HUES64 (cell line): ENCODE data around the gene WFDC2.
"Not testable (repeated sequence)": the region's sequence is repeated elsewhere in the genome, so short reads cannot be mapped to it uniquely, and the experiment has no call there.

ENCODE experiments used
- H3K27ac ChIP-seq: 2 replicates; pipeline ENCODE4 v1.7.0; 2013; ENCODE audit warnings: low read depth, low read length, inconsistent platforms
- H3K27me3 ChIP-seq: 2 replicates; pipeline ENCODE4 v1.6.1; 2013; ENCODE audit warnings: mild to moderate bottlenecking, low read length; ENCODE audit not compliant: insufficient read depth
- H3K36me3 ChIP-seq: 2 replicates; pipeline ENCODE4 v1.6.1; 2013; ENCODE audit warnings: mild to moderate bottlenecking, low read length; ENCODE audit not compliant: insufficient read depth
- H3K4me1 ChIP-seq: 2 replicates; pipeline ENCODE4 v1.6.1; 2013; ENCODE audit warnings: mild to moderate bottlenecking, low read length, moderate library complexity; ENCODE audit not compliant: insufficient read depth
- H3K4me3 ChIP-seq: 2 replicates; pipeline ENCODE4 v1.5.1; 2013; ENCODE audit warnings: mild to moderate bottlenecking, low read length, moderate library complexity
- H3K9ac ChIP-seq: 2 replicates; pipeline ENCODE4 v1.6.1; 2013; ENCODE audit warnings: mild to moderate bottlenecking, low read depth, low read length
- H3K9me3 ChIP-seq: 2 replicates; pipeline ENCODE4 v1.6.1; 2013; ENCODE audit warnings: low read depth, low read length; ENCODE audit not compliant: insufficient read depth
- WGBS: fragments of 150-250, 120-280 bp; methylation state at CpG from one replicate; pipeline ENCODE4 v1.1.7; 2013; ENCODE audit warnings: missing lambda C conversion rate; 5-methylcytosine and 5-hydroxymethylcytosine counted together

The WFDC2 gene

DNA sequence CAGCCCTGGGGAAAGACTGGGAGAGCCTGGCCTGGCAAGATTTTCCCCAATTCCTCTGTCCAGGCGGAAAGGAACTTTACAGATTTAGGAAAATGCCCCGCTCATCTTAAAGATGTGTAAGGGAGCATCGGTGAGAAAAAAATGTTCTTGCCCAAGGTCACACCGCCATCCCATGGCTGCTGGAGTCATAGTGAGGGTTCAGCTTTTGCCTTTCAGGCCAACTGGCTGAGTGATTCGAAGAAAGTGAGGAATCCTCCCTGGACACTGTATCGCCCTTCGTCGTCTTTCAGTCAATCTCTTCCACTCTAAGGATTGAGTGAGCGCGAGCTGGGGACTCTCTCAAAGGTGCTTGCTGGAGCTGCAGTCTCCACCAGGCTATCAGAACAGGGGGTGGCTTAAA lies 1.4 kb downstream of the WFDC2 start:
- Histone ChIP-seq H3K27me3 (peaks cover 31% of the 10 kb centered on the region), H3K4me1 (peaks cover 7% of the 10 kb centered on the region; the same call in 1 of the 2 replicates), H3K9ac (peak overlapping the region; percentile 70), H3K4me3 (peak overlapping the region; percentile 65), H3K27ac (no peak overlapping the region), H3K9me3 (no peaks in the 10 kb centered on the region), H3K36me3 (no peaks in the 10 kb centered on the region)
- 32% methylated on average over 10 of the region's 10 CpGs for WGBS

DNA sequence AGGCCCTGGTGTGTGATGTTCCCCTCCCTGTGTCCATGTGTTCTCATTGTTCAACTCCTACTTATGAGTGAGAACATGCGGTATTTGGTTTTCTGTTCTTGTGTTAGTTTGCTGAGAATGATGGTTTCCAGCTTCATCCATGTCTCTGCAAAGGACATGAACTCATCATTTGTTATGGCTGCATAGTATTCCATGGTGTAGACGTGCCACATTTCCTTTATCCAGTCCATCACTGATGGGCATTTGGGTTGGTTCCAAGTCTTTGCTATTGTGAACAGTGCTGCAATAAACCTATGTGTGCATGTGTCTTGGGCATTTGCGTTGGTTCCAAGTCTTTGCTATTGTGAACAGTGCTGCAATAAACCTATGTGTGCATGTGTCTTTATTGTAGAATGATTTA lies 2.7 kb downstream of the WFDC2 start:
- H3K9ac ChIP-seq, H3K4me3 ChIP-seq, H3K36me3 ChIP-seq, H3K9me3 ChIP-seq, H3K27ac ChIP-seq, H3K4me1 ChIP-seq: not testable (repeated sequence)
- peaks cover 31% of the 10 kb centered on the region for H3K27me3 ChIP-seq
- 91% methylated on average over 3 of the region's 3 CpGs for WGBS

DNA sequence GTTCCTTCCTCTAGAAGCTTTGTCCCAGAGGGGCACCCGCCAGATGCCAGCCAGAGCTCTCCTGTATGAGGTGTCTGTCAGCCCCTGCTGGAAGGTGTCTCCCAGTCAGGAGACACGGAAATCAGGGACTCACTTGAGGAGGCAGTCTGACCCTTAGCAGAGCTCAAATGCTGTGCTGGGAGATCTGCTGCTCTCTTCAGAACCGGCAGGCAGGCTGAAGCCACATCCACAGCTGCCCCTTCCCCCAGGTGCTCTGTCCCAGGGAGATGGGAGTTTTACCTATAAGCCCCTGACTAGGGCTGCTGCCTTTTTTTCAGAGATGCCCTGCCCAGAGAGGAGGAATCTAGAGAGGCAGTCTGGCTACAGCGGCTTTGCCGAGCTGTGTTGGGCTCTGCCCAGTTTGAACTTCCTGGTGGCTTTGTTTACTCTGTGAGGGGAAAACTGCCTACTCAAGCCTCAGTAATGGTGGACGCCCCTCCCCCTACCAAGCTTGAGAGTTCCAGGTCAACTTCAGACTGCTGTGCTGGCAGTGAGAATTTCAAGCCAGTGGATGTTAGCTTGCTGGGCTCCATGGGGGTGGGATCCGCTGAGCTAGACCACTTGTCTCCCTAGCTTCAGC lies 8.1 kb downstream of the WFDC2 start:
- H3K4me3 ChIP-seq, H3K27me3 ChIP-seq, H3K9ac ChIP-seq, H3K27ac ChIP-seq, H3K9me3 ChIP-seq, H3K4me1 ChIP-seq: not testable (repeated sequence)
- peaks cover 10% of the 10 kb centered on the region for H3K36me3 ChIP-seq
- WGBS, result 87% methylated on average over 7 of the region's 7 CpGs

DNA sequence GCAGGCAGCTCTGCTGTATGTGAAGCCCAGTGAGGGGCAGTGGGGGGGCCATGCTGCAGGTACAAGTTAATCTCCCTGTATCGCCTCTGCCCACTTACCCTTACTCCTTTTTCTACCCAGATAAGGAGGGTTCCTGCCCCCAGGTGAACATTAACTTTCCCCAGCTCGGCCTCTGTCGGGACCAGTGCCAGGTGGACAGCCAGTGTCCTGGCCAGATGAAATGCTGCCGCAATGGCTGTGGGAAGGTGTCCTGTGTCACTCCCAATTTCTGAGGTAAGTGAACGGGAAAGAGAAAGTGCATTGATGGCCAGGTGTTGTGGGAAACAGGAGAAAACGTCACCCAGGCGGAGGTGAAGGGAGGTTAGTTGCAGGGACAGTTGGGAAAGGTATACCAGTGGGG lies 10.3 kb downstream of the WFDC2 start:
- 95% methylated on average over 7 of the region's 7 CpGs for WGBS
- no peaks in the 10 kb centered on the region for H3K27me3 ChIP-seq
- H3K27ac ChIP-seq, result no peak overlapping the region
- H3K9ac ChIP-seq, result no peak overlapping the region
- H3K4me3 ChIP-seq, result no peak overlapping the region
- H3K4me1 ChIP-seq, result peaks cover 8% of the 10 kb centered on the region
- peaks cover 10% of the 10 kb centered on the region for H3K36me3 ChIP-seq
- H3K9me3 ChIP-seq, result no peaks in the 10 kb centered on the region

DNA sequence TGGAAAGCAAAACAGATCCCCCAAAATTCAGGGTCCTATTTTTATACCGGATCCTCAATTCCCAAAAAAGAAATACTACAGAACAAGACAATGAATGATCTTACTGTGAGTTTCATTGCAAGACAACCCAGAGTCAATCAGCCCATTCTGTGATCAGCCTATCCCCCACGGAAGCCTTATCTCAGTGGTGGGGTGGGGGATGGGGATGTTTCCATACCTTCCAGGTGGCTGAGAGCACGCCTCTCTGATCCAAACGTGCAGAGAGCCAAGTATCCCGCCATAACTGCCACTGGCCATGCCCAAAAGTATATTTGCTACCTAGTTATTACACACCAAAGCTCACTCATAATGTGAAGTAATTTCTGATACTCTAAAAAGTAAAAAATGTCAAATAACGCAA lies 15.1 kb downstream of the WFDC2 start:
- Histone ChIP-seq H3K27ac (no peak overlapping the region), H3K4me3 (no peak overlapping the region), H3K9ac (no peak overlapping the region), H3K9me3 (no peaks in the 10 kb centered on the region), H3K4me1 (peaks cover 20% of the 10 kb centered on the region), H3K27me3 (no peaks in the 10 kb centered on the region), H3K36me3 (peaks cover 10% of the 10 kb centered on the region; the same call in 1 of the 2 replicates)
- 63% methylated on average over 6 of the region's 6 CpGs for WGBS

DNA sequence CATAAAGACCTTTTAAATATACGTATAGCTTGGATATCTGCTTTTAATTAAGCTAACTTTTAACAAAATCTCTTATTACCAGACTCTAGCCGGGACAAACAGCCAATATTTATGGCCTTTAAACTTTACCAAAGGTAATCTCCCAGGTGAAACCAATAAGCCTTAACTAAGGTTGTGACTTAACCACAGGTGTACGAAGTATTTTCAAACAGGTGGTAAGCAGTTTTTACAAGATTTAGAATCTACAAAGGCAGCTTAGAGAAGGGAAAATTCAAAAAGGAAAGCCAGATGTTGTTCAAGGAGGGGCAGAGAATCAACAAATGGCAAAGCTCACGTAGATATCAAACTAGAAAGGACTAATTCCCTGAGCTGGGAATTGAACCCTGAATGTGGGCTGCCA lies 15.8 kb downstream of the WFDC2 start:
- H3K9ac ChIP-seq, result no peak overlapping the region
- H3K27ac ChIP-seq, result no peak overlapping the region
- H3K9me3 ChIP-seq, result no peaks in the 10 kb centered on the region
- peaks cover 20% of the 10 kb centered on the region for H3K4me1 ChIP-seq
- H3K36me3 ChIP-seq, result 0 out of 2 replicates have a peak, but pooled peaks cover 7% of the 10 kb centered on the region
- no peak overlapping the region for H3K4me3 ChIP-seq
- whole genome bisulfite sequencing, result 94% methylated on average over 4 of the region's 4 CpGs
- no peaks in the 10 kb centered on the region for H3K27me3 ChIP-seq

DNA sequence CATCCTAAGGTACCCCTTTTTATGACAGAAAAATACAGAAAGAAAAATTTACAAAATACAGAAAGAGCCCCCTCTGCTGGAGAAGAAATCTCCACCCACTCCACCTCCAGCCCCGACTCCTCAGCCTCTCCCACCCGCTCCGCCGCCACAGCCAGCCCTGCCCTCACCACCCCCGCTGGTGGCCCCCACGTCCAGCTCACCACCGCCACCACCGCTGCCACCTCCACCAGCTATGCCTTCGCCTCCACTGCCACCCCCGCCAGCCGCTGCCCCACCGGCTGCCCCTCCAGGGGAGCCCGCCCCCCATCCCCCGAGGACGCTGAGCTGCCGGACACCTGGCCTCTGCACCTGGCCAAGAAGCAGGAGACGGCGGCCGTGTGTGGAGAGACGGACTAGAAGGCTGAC lies 17.7 kb downstream of the WFDC2 start:
- no peaks in the 10 kb centered on the region for H3K27me3 ChIP-seq
- H3K9me3 ChIP-seq, result no peaks in the 10 kb centered on the region
- H3K36me3 ChIP-seq, result no peaks in the 10 kb centered on the region
- H3K4me1 ChIP-seq, result peaks cover 20% of the 10 kb centered on the region
- H3K9ac ChIP-seq, result no peak overlapping the region
- H3K4me3 ChIP-seq, result peak overlapping the region; percentile 18; the same call in 1 of the 2 replicates
- no peak overlapping the region for H3K27ac ChIP-seq
- 73% methylated on average over 20 of the region's 20 CpGs for WGBS

DNA sequence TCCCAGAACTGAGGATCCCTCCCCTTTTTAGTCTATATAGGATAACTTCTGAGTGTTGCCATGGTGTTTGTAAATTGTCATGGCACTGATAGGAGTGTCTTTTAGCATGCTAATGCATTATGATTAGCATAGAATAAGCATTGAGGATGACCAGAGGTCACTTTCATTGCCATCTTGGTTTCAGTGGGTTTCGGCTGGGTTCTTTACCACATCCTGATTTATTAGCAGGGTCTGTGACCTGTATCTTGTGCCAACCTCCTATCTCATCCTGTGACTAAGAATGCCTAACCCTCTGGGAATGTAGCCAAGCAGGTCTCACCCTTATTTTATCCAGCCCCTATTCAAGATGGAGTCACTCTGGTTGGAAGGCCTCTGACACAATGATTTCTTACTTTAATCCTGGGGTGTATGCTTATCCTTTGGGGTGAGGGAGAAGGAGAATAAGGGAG lies 19.6 kb downstream of the WFDC2 start:
- H3K9me3 ChIP-seq, result no peaks in the 10 kb centered on the region
- no peaks in the 10 kb centered on the region for H3K36me3 ChIP-seq
- no peak overlapping the region for H3K27ac ChIP-seq
- 91% methylated on average over 1 of the region's 1 CpG for WGBS
- no peak overlapping the region for H3K9ac ChIP-seq
- no peaks in the 10 kb centered on the region for H3K27me3 ChIP-seq
- H3K4me3 ChIP-seq, result no peak overlapping the region
- H3K4me1 ChIP-seq, result peaks cover 19% of the 10 kb centered on the region

DNA sequence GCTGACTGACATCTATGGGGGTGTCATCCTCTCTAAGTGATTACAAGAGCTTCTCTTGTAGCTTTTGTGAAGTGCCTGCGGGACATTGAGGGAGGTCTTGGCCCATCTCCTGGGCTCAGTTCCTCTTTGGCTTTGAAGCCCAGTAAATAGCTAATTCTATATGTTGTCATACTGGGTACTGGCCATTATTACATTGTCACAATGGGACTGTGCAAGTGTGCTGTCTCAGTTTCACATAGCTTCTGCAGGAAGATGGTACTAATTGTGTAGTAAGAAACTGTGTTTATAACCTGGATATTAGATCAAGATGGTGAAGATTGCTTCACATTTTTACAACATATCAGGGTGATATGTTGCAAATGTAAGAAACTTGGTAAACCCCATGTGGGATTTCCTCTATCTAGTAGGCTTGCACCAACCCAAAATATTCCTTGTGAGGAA lies 26.0 kb downstream of the WFDC2 start:
- Histone ChIP-seq H3K36me3 (no peaks in the 10 kb centered on the region), H3K9me3 (no peaks in the 10 kb centered on the region), H3K27ac (no peak overlapping the region), H3K27me3 (no peaks in the 10 kb centered on the region), H3K4me3 (no peak overlapping the region), H3K9ac (no peak overlapping the region), H3K4me1 (peaks cover 8% of the 10 kb centered on the region; the same call in 1 of the 2 replicates)
- 100% methylated on average over 1 of the region's 1 CpG for WGBS

DNA sequence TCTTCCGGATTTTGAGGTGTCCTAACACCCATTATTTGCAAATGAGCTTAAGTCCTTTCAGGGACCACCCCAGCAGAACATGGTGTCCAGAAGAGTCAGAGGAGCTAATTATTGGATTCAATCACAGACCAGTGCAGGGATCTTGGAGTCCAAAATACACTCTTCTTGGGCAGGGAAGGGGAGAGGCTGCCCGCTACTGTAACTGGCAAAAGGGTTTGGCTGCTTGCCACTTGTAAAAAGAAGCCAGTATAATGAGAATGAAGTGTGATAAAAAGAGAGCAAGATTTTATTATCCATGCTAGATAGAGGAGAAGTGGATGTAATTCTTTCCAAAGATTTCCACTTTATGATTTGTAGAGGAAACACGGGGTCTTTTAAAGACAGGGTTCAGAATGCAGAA lies 26.6 kb downstream of the WFDC2 start:
- Histone ChIP-seq H3K4me1 (peaks cover 8% of the 10 kb centered on the region; the same call in 1 of the 2 replicates), H3K27ac (no peak overlapping the region), H3K4me3 (no peak overlapping the region), H3K36me3 (no peaks in the 10 kb centered on the region), H3K9ac (no peak overlapping the region), H3K27me3 (no peaks in the 10 kb centered on the region), H3K9me3 (no peaks in the 10 kb centered on the region)
- 91% methylated on average over 3 of the region's 3 CpGs for WGBS

DNA sequence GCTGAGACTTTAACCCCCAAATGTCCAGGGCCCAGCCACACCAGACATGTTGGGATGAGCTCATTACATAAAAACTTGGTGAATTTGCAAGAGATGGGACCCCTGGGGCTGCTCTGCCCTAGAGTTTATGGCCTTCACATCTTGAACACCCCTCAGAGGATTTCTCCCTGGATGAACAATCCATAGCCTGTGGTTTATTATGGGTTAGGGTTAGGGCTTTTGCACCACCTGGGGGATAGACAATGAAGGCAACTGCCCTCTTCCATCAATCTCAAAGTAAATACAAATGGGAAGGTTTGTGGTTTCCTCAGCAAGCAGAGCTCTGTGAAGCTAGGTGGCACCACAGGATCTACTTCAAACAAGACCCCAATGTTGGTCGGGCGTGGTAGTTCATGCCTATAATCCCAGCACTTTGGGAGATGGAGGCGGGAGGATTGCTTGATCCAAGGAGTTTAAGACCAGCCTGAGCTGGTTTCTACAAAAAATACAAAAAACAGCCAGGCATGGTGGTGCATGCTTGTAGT lies 28.5 kb downstream of the WFDC2 start:
- Histone ChIP-seq H3K9ac (no peak overlapping the region), H3K4me3 (no peak overlapping the region), H3K27me3 (no peaks in the 10 kb centered on the region), H3K36me3 (no peaks in the 10 kb centered on the region), H3K9me3 (no peaks in the 10 kb centered on the region), H3K27ac (no peak overlapping the region), H3K4me1 (peaks cover 8% of the 10 kb centered on the region; the same call in 1 of the 2 replicates)
- 67% methylated on average over 3 of the region's 3 CpGs for whole genome bisulfite sequencing
